Neural cell (in vitro differentiated cells): ENCODE data around the gene KRT80.

Source experiments
- CTCF ChIP-seq: fragments of 450-650 bp; IDR thresholded peaks from 2 replicates; pipeline ENCODE4 v1.5.1; 2014; ENCODE audit warnings: antibody characterized with exemption, mild to moderate bottlenecking, moderate library complexity; ENCODE audit not compliant: poor library complexity, severe bottlenecking
- EP300 ChIP-seq: fragments of 450-650 bp; conservative IDR thresholded peaks from 2 replicates; pipeline ENCODE4 v1.6.1; 2014; ENCODE audit warnings: antibody characterized with exemption, mild to moderate bottlenecking, moderate library complexity; ENCODE audit not compliant: poor library complexity, severe bottlenecking
- EZH2 ChIP-seq: fragments of 200-600, 300-800 bp; shearing (Covaris generic), sonication (generic); IDR thresholded peaks from 2 replicates; pipeline ENCODE4 v1.6.1; 2014; ENCODE audit warnings: antibody characterized with exemption, low read length, borderline replicate concordance, mild to moderate bottlenecking; ENCODE audit not compliant: insufficient read depth, poor library complexity, severe bottlenecking
- MXI1 ChIP-seq: fragments of 450-650 bp; conservative IDR thresholded peaks from 2 replicates; pipeline ENCODE4 v1.6.1; 2014; ENCODE audit warnings: antibody characterized with exemption, mild to moderate bottlenecking; ENCODE audit not compliant: poor library complexity, severe bottlenecking
- POLR2AphosphoS5 ChIP-seq: IDR thresholded peaks from 2 replicates; pipeline ENCODE4 v1.6.1; 2012
- RAD21 ChIP-seq: fragments of 450-650 bp; conservative IDR thresholded peaks from 2 replicates; pipeline ENCODE4 v1.6.1; 2014; ENCODE audit warnings: antibody characterized with exemption, mild to moderate bottlenecking, moderate library complexity
- REST ChIP-seq: IDR thresholded peaks from 2 replicates; pipeline ENCODE4 v1.6.1; 2012; ENCODE audit warnings: borderline replicate concordance
- SMC3 ChIP-seq: fragments of 450-650 bp; conservative IDR thresholded peaks from 2 replicates; pipeline ENCODE4 v1.6.1; 2014; ENCODE audit warnings: antibody characterized with exemption, mild to moderate bottlenecking, moderate library complexity; ENCODE audit not compliant: poor library complexity
- TAF1 ChIP-seq: IDR thresholded peaks from 2 replicates; pipeline ENCODE4 v1.6.1; 2012; ENCODE audit warnings: low read depth

- no peak for TF ChIP-seq CTCF
- no peak for TF ChIP-seq EP300
- no peak for TF ChIP-seq EZH2
- TF ChIP-seq RAD21 = no peak
- no peak for TF ChIP-seq POLR2AphosphoS5
- no peak for TF ChIP-seq TAF1
- no peak for TF ChIP-seq REST
- no peak for TF ChIP-seq SMC3
- no peak for TF ChIP-seq MXI1
Observed at GRCh38 chr12:52182898-52183543, 8.8 kb downstream of the KRT80 start.
